SH-SY5Y (cell line): ENCODE measurements around the gene DESI2.

ENCODE experiments used
- GATA2 ChIP-seq: IDR thresholded peaks from 2 replicates; pipeline ENCODE4 v1.6.1; 2011; ENCODE audit warnings: mild to moderate bottlenecking, low read depth, low read length
- GATA3 ChIP-seq: IDR thresholded peaks from 2 replicates; pipeline ENCODE4 v1.6.1; 2011; ENCODE audit warnings: low read depth, mild to moderate bottlenecking, low read length, moderate library complexity

DNA sequence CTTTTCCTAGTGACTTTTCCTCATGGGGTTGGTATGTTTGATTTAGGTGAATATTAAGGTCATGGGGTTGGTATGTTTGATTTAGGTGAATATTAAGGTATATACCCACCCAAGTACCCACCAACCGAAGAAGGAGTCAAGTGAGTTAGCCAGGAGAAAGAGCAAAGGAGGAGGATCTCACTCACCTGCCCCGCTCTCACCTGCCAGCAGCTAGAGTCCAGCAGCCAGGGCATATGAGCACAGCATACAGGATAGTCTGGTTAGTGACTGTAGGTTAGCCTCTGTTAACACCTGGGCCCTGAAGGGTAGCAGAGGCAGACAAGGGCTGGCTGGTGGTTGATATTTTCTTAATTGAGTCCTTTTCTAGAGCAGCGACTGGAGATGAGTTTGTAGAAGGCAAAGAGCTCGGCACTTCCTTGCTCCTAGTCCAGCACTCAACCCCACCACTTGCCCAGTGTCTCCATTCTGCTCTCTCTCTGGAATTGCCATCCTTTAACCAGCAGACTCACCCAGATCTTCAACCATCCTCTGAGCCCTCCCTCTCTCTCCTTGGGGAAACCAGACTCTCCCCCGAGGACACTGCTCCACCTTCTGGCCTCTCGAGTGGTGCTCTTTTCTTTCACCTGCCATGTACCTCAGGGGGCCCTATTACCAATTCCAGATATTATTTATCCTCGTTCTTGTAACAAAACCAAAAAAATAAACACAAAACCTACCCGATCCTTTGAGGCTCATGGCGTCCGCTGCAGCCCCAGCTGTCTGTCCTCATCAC is 16.3 kb upstream of the DESI2 start:
- TF ChIP-seq GATA2 (no peak), GATA3 (no peak)
